Kidney epithelial cell (primary cell): ENCODE data around the gene HLA-DOA. TPM values are rescaled to one million over a fixed set of nuclear protein-coding genes. Genes with fewer than 3 reads are reported as not detected.
A peak's percentile ranks its signal among the peaks of the same experiment; 100 is the strongest.

ENCODE experiments used
- DNase-seq: peaks from one replicate; pipeline ENCODE4 v3.0.0-alpha.2; 2010; ENCODE audit warnings: low read depth
- H3K27me3 ChIP-seq: 2 replicates; pipeline ENCODE4 v1.6.0; 2011; ENCODE audit warnings: low read length; ENCODE audit not compliant: control insufficient read depth, insufficient read depth
- H3K36me3 ChIP-seq: 2 replicates; pipeline ENCODE4 v1.5.1; 2011; ENCODE audit warnings: low read length; ENCODE audit not compliant: control insufficient read depth, insufficient read depth
- H3K4me3 ChIP-seq: 2 replicates; pipeline ENCODE4 v1.5.1; 2011; ENCODE audit warnings: low read depth, mild to moderate bottlenecking, control low read depth, low read length
- CTCF ChIP-seq: IDR thresholded peaks from 2 replicates; pipeline ENCODE4 v1.5.1; 2011; ENCODE audit warnings: mild to moderate bottlenecking, moderate library complexity, low read length, control low read depth, inconsistent platforms; ENCODE audit not compliant: insufficient read depth, poor library complexity, severe bottlenecking
- total RNA-seq: library from RNA; depleted of rRNA; stranded (reverse); fragments of >200 nt; gene quantifications from 2 replicates; pipeline ENCODE4 v1.2.3, GENCODE V29; 2015

Gene HLA-DOA
- total RNA-seq, 1 donor from 2014 or later, result 0.71 TPM

- no peak for DNase-seq
- Histone ChIP-seq H3K4me3 (no peak overlapping the region), H3K27me3 (peaks cover 4% of the 10 kb centered on the region), H3K36me3 (no peaks in the 10 kb centered on the region)
- TF ChIP-seq CTCF, result peak; percentile 25
Measured at GRCh38 chr6:33049323-33050013, 40.1 kb upstream of the HLA-DOA start.

DNA sequence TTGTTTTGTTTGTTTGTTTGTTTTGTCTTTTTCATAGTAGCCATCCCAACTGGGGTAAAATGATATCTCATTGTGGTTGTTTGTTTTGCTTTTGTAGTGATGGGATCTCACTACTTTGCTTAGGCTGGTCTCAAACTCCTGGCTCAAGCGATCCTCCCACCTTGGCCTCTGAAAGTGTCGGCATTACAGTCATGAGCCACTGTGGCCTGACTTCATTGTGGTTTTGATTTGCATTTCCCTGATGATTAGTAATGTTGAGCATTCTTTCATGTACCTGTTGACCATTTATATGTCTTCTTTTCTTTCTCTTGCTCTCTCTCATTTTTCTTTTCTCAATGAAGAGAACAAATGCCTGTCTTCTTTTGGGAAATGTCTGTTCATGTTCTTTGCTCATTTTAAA, 30.8 kb upstream of the HLA-DOA start:
- Histone ChIP-seq H3K4me3 (no peak overlapping the region), H3K27me3 (no peaks in the 10 kb centered on the region), H3K36me3 (no peaks in the 10 kb centered on the region)
- DNase-seq, result no peak
- TF ChIP-seq CTCF, result no peak

DNA sequence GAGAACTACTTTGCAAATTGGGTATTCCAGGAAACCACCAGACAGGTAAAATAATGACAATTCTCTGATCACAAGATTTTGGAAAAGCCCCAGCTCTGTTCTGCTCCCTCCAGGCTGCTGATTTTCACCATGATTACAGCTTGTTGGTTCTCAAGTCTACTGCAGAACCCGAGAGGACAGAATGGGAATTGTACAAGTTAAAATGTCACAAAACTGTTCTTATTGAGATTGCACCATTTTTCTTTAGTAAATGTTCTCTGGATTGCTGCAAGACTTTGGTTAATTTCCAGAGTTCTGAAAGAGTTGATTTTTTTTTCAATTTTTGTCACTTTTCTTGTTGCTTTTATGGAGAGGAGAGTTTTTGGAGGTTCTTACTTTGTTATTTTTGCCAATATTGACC, 27.1 kb upstream of the HLA-DOA start:
- Histone ChIP-seq H3K4me3 (no peak overlapping the region), H3K36me3 (no peaks in the 10 kb centered on the region), H3K27me3 (no peaks in the 10 kb centered on the region)
- no peak for DNase-seq
- no peak for TF ChIP-seq CTCF

DNA sequence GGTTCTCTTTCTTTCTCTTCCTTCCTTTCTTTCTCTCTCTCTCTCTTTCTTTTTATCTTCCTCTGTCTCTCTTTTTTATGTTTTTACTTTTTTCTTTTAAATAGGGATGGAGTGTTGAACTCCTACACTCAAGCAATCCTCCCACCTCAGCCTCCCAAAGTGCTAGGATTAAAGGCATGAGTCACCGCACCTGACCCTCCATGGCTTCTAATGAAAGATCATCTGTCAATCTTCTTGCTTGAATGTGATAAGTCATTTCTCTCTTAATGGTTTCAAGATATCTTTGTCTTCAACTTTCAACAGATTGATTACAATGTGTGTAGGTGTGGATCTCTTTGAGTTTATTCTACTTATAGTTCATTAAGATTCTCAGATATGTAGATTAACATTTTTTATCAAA, 25.2 kb upstream of the HLA-DOA start:
- no peaks in the 10 kb centered on the region for H3K36me3 ChIP-seq
- H3K27me3 ChIP-seq, result peaks cover 4% of the 10 kb centered on the region
- H3K4me3 ChIP-seq, result no peak overlapping the region
- DNase-seq, result no peak
- TF ChIP-seq CTCF, result no peak

GRCh38 chr6:33030245-33030644, 20.9 kb upstream of the HLA-DOA start:
- no peak overlapping the region for H3K4me3 ChIP-seq
- DNase-seq, result no peak
- no peak for TF ChIP-seq CTCF
- H3K36me3 ChIP-seq, result no peaks in the 10 kb centered on the region
- peaks cover 7% of the 10 kb centered on the region for H3K27me3 ChIP-seq
